Activated CD8-positive, alpha-beta T cell treated with anti-CD3 and anti-CD28 coated beads for 36 hours (primary cell): ENCODE data around the gene COL18A1. TPM values are rescaled to one million over a fixed set of nuclear protein-coding genes. Genes with fewer than 3 reads are reported as not detected.

Experiments used
- ATAC-seq: fragments of 200-7000 bp; cut with Tn5 transposase; one replicate; pipeline ENCODE4 v1.10.0; 2021; ENCODE audit warnings: mild to moderate bottlenecking, moderate library complexity
- CTCF ChIA-PET: fragments of 350-600 bp; sonication (Branson Sonifier 250); formaldehyde crosslinking; loops from one replicate; lab custom pipeline; 2021; ENCODE audit warnings: antibody characterized with exemption; lab: Charles Lee
- POLR2A ChIA-PET: fragments of 350-600 bp; sonication (Branson Sonifier 250); formaldehyde crosslinking; loops from one replicate; lab custom pipeline; 2021; ENCODE audit warnings: antibody characterized with exemption; lab: Charles Lee
- DNase-seq: peaks from one replicate; pipeline ENCODE4 v3.0.0-alpha.2; 2020
- H3K27ac Mint-ChIP-seq: one replicate; pipeline ENCODE4 v1.8.0; 2021; ENCODE audit warnings: mild to moderate bottlenecking, mixed read lengths
- H3K27me3 Mint-ChIP-seq: one replicate; pipeline ENCODE4 v1.8.0; 2021; ENCODE audit warnings: mixed read lengths
- H3K36me3 Mint-ChIP-seq: one replicate; pipeline ENCODE4 v1.8.0; 2021; ENCODE audit warnings: low read depth, mixed read lengths
- H3K4me1 Mint-ChIP-seq: one replicate; pipeline ENCODE4 v1.8.0; 2021; ENCODE audit warnings: low read depth, mixed read lengths
- H3K4me3 Mint-ChIP-seq: one replicate; pipeline ENCODE4 v1.8.0; 2021; ENCODE audit warnings: mild to moderate bottlenecking, moderate library complexity, mixed read lengths
- H3K9me3 Mint-ChIP-seq: one replicate; pipeline ENCODE4 v1.8.0; 2021; ENCODE audit warnings: mixed read lengths
- intact Hi-C: fragments of 100-400 bp; cut with micrococcal nuclease; formaldehyde crosslinking; loops from one replicate; pipeline ENCODE4 v1.10.0; 2022
- total RNA-seq, 2 experiments: library from RNA; stranded (reverse); gene quantifications; one replicate each; pipeline ENCODE4 v1.2.3, GENCODE V29; 2021
- TF ChIP-seq, protein P1 (sequence below): fragments of 200-600 bp; IDR thresholded peaks from one replicate; pipeline ENCODE4 v1.8.0; 2022; ENCODE audit warnings: antibody characterized with exemption, mild to moderate bottlenecking

The COL18A1 gene
- total RNA-seq, 2 experiments from 2014 or later: 9.4 to 9.7 TPM

DNA sequence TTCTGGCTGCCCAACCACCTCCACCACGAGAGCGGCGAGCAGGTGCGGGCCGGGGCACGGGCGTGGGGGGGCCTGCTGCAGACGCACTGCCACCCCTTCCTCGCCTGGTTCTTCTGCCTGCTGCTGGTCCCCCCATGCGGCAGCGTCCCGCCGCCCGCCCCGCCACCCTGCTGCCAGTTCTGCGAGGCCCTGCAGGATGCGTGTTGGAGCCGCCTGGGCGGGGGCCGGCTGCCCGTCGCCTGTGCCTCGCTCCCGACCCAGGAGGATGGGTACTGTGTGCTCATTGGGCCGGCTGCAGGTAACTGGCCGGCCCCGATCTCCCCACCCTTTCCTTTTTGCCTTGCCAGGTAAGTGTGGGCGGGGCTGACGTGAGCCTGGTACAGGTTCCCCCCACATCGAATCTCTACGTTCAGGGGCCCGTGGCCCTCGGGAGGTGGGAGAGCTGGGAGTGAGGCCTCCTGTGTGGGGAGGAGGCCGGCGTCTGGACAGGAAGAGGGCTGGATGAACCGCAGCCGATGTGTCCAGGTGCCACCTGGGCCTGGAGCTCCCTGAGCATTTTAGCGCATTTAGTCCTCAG, 51.7 kb downstream of the COL18A1 start:
- Mint-ChIP-seq H3K36me3 (no peaks in the 10 kb centered on the region), H3K4me3 (no peak overlapping the region), H3K27me3 (no peaks in the 10 kb centered on the region), H3K9me3 (peaks cover 8% of the 10 kb centered on the region), H3K4me1 (no peaks in the 10 kb centered on the region), H3K27ac (no peak overlapping the region)
- DNase-seq: no peak
- CTCF ChIA-PET: no interaction called here
- TF ChIP-seq, protein P1, sequence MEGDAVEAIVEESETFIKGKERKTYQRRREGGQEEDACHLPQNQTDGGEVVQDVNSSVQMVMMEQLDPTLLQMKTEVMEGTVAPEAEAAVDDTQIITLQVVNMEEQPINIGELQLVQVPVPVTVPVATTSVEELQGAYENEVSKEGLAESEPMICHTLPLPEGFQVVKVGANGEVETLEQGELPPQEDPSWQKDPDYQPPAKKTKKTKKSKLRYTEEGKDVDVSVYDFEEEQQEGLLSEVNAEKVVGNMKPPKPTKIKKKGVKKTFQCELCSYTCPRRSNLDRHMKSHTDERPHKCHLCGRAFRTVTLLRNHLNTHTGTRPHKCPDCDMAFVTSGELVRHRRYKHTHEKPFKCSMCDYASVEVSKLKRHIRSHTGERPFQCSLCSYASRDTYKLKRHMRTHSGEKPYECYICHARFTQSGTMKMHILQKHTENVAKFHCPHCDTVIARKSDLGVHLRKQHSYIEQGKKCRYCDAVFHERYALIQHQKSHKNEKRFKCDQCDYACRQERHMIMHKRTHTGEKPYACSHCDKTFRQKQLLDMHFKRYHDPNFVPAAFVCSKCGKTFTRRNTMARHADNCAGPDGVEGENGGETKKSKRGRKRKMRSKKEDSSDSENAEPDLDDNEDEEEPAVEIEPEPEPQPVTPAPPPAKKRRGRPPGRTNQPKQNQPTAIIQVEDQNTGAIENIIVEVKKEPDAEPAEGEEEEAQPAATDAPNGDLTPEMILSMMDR: no peak
- POLR2A ChIA-PET: no interaction called here
- ATAC-seq: no peak
- intact Hi-C loops: no loop called here

GRCh38 chr21:45457161-45457831, 52.3 kb downstream of the COL18A1 start:
- TF ChIP-seq, protein P1: no peak
- intact Hi-C loops: no loop called here

GRCh38 chr21:45457832-45458172, 52.8 kb downstream of the COL18A1 start:
- intact Hi-C loops: no loop called here
- Mint-ChIP-seq H3K27me3 (no peaks in the 10 kb centered on the region), H3K36me3 (no peaks in the 10 kb centered on the region), H3K27ac (no peak overlapping the region), H3K4me3 (no peak overlapping the region), H3K9me3 (peaks cover 10% of the 10 kb centered on the region), H3K4me1 (no peaks in the 10 kb centered on the region)
- ATAC-seq: no peak
- ChIA-PET CTCF (no interaction called here), POLR2A (no interaction called here)
- TF ChIP-seq, protein P1: no peak
- DNase-seq: no peak

More at GRCh38 chr21:45457161-45457831, 52.3 kb downstream of the COL18A1 start:
- ChIA-PET CTCF (no interaction called here), POLR2A (no interaction called here)
- Mint-ChIP-seq H3K27me3 (no peaks in the 10 kb centered on the region), H3K4me3 (no peak overlapping the region), H3K27ac (no peak overlapping the region), H3K4me1 (no peaks in the 10 kb centered on the region), H3K9me3 (peaks cover 12% of the 10 kb centered on the region), H3K36me3 (no peaks in the 10 kb centered on the region)
- ATAC-seq: no peak
- DNase-seq: no peak

GRCh38 chr21:45458281-45459170, 53.6 kb downstream of the COL18A1 start:
- no peak for DNase-seq
- H3K4me3 Mint-ChIP-seq: no peak overlapping the region
- no peaks in the 10 kb centered on the region for H3K27me3 Mint-ChIP-seq
- H3K4me1 Mint-ChIP-seq: no peaks in the 10 kb centered on the region
- POLR2A ChIA-PET: no interaction called here
- H3K27ac Mint-ChIP-seq: no peak overlapping the region
- CTCF ChIA-PET: no interaction called here
- TF ChIP-seq, protein P1: no peak
- H3K36me3 Mint-ChIP-seq: no peaks in the 10 kb centered on the region
- intact Hi-C loops: no loop called here
- no peak for ATAC-seq
- peaks cover 5% of the 10 kb centered on the region for H3K9me3 Mint-ChIP-seq
